T-helper 2 cell (primary cell): ENCODE measurements around the gene SEMA4D.
A peak's percentile ranks its signal among the peaks of the same experiment; 100 is the strongest.

Experiments
- DNase-seq, 5 experiments: peaks; one replicate each; pipeline versions ENCODE4 v3.0.0 to v3.0.0-alpha.2; 2012 to 2022

Gene SEMA4D

GRCh38 chr9:89444925-89445765 lies 52.8 kb downstream of the SEMA4D start:
- no peak for DNase-seq

DNA sequence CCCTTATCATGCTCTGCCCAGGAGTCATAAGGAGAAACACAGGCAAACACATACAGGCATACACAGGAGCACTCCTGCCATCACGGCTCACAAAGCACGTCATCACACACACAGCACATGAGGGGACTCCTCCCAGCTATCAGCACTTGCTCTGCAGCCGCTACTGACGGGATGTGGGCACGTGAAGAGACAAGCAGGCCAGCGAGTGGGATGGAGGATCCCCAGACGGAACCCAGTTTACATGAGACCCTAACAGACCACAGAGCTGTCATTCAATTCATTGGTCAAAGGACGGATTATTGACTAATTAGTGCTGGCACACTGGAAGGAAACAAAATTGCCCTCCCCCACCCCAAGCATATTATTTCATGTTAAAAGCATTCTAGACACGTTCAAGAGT lies 53.6 kb downstream of the SEMA4D start:
- DNase-seq = peak in 3 of 5 experiments; percentile 65 to 88 (median 74)

DNA sequence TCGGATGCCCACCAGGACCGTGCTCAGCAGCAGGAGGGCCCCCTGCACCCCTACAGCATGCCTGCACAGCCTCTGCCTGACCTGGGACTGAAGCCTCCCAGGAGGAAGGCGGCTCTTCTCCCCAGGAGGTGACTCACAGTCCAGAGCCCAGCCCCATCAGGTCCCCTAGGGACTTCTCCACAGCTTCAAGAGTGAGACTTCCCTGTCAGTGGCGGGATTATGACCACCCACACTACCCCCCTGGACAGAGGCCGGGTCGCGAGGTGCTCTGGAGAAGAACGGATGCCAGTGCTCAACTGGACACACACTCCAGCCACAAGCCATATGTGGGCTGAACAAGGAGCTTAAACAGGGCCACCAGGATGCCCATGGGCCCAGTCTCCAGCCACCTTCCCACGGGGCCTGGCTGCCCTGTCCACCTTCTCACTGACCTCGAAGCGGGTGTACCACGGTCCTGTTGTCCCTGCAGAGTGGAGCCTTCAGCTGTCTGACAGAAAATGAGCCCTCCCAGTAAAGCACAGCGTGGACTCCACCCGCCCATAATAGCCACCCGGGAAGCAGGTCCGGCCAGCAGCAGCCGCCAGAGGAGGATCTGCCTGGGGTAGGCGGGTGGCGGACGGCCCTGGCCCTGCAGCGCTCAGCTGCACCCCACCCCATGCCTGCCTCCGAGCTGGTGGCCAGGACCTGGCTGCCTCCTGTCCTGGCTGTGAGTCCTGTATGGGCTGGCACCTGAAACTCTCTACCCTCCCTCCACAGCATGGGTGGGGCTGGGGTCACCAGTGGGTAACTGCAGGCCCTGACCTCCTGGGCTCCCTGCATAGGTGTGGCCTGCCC lies 54.7 kb downstream of the SEMA4D start:
- no peak for DNase-seq

DNA sequence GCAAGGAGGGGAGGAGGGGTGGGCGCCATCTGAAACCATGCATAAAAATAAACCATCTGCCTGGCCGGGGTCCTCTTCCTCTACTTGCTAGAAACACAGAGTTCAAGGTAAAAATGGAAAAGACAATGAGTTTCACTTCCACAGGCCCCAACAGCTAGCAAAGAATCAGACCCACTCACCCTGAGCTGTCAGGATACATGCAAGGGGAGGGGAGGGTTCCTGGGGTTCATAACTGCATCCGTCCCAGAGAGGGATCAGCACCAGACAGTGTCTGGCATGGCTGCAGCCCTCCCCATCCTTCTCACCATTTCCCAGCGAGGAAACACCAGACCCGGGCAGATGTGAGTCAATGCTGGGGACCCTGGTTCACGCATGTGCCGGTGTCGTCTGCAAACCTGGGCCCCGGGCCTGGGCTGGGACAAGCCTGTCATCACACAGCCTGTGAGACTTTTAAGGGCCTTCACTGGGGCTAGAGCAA lies 55.4 kb downstream of the SEMA4D start:
- DNase-seq = no peak

DNA sequence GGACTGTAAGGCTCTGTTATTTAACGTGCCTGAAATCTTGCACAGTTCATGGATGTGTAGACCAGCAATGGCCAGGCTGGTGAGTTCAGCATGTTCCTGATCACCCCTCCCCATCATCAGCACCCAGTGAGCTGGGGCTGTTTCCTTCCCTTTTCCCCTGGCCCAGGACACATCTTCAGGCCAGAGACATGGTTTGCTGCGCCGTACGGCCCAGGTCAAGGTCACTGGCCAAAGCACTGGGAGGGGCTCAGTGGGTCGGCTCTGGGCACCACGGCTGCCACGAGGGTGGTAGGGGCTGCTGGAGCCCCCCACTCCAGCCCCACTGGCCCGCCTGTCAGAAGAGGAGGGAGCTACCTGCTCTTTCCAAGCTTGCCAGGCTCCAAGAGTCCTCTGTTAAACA lies 55.9 kb downstream of the SEMA4D start:
- DNase-seq = no peak

- DNase-seq = no peak
Measured at GRCh38 chr9:89441655-89441970, 56.3 kb downstream of the SEMA4D start.

- no peak for DNase-seq
Measured at GRCh38 chr9:89440951-89441654, 56.8 kb downstream of the SEMA4D start.

GRCh38 chr9:89440548-89440947 lies 57.4 kb downstream of the SEMA4D start:
- DNase-seq = peak in 1 of 5 experiments; percentile 72

DNA sequence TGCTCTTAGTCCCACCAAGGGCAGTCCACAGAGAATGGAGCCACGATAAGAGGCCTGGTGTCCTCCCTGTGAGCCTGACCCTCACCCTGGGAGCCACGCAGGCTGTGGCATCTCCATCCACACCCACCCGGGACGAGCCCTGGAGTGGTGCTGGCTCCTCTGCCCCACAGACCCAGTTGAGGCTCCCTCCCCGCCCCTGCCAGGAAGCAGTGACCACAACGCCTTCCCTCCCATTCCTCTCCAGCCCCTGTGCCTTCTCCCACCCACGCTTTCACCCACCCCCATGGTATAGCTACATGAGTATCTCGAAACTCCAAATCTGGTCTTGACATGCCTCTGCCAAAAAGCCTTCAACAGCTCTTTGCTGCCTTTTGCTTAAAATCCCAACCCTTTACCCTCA lies 57.9 kb downstream of the SEMA4D start:
- no peak for DNase-seq

GRCh38 chr9:89439571-89439970 lies 58.3 kb downstream of the SEMA4D start:
- no peak for DNase-seq

- DNase-seq = no peak
Measured at GRCh38 chr9:89438194-89438593, 59.7 kb downstream of the SEMA4D start.

DNA sequence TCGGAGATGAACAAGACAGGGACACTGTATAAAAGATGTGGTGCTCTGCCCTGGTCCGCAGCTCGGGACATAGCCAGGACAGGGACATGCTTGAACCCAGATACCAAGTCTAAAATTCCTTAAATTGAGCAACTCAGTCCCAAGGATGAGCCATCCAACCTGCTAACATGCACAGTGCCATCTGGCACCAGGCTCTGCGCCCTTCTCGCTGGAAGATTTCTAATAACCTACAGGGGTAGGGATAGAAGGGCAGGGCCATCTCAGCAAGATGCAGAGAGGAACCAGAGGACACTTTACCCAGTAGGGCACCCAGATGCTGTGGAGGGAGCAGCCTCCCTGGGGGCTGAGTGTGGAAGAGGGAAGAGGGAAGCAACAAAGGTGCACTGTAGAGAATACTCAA lies 60.1 kb downstream of the SEMA4D start:
- DNase-seq = no peak

DNA sequence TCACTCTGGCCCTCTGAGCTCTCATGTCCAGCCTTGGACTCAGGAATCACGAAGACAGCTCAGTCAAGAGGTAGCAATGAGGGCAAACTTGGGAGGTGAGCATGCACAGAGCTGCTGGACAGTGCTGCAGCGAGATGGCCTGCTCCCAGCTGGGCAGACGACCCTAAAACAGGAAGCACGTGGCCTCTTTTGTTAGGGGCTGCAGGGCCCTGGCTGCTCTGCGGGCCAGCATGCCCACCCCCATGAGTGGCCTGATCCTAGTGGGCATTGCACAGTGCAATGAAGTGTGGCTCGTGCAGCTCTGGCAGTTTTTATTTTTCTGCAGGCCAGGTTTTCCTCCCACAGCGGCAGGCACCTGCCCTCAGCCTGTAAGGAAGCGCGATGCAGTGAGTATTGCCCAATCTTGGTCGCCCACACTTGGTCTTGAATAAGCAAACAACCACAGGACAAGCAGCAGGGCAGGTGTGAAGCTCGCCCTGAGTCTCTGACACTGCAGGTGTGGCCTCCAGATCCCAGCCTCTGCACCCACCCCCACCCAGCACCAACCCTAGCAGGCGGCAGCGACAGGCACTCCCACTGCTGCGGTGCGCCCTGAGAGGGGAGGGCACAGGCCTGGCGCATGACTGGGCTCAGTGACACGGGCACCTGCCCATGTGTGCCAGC lies 60.8 kb downstream of the SEMA4D start:
- DNase-seq = peak in 3 of 5 experiments; percentile 58 to 87 (median 83)

DNA sequence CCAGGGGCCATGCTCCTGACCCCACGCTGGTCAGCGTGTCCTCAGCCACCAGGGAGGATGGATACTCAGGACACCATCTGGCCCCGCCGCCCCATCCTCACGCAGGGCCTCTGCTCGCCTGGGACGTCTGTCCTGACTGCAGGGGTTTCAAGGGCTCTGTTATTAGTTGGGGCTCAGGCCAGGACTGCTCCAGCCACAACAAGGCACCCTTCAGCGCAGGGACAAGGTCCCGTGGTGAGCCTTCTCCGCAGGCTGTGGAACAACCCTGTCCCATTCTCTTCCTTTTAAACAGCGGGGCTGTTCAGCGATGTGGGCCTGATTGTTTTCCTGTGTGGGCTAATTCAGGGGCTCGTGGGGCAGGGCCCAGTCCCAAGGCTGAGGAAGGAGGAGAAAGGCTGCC lies 61.6 kb downstream of the SEMA4D start:
- DNase-seq = no peak

GRCh38 chr9:89435071-89435823 lies 62.7 kb downstream of the SEMA4D start:
- DNase-seq = no peak

- DNase-seq = no peak
Measured at GRCh38 chr9:89434636-89435035, 63.3 kb downstream of the SEMA4D start.

DNA sequence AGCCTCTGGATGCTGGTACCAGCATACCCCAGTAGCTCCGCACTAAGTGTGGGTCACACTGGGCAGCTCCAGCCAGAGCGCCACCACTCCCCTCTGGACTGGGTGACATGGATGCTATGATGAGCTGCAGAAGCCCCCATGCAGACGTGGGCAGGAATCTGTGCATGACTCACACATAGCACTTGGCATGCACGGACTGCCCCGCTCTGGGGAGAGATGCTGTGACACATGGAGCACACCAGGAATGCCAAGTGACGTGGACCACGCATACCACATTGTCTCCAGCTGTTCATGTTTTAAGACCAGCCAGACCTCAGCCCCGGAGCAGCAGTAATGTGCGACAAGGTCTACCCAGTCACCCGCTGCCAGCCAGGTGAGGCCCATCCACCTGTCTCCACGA lies 64.1 kb downstream of the SEMA4D start:
- DNase-seq = no peak

- DNase-seq = no peak
Measured at GRCh38 chr9:89432986-89433530, 64.9 kb downstream of the SEMA4D start.

GRCh38 chr9:89431930-89432725 lies 65.8 kb downstream of the SEMA4D start:
- DNase-seq = no peak

DNA sequence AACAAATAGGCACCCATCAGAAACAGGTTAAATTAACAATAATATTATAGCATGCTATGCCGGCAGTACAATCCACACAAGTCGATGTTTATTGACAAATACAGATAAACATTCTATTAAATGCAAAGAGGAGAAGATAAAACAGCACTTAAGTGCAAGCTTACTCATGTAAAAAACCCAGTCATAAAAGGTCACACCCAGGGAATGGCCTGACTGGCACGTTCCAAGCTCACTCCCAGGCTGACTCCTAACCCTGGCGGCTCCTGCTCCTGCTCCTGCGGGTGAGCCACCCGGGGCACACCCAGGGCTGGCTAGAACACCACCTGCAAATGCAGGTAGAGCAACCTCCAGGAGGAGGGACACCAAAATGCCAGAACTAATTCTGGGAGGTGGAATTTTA lies 66.9 kb downstream of the SEMA4D start:
- DNase-seq = no peak
